Epithelial cell of esophagus (primary cell): ENCODE data around the gene TSGA10.

Experiments
- DNase-seq: peaks from one replicate; pipeline ENCODE4 v3.0.0; 2010; ENCODE audit warnings: low read depth
- H3K4me3 ChIP-seq: 2 replicates; pipeline ENCODE4 v1.5.1; 2011; ENCODE audit warnings: mild to moderate bottlenecking, low read length, control low read depth
- TF ChIP-seq, protein P1 (sequence below): IDR thresholded peaks from 2 replicates; pipeline ENCODE4 v1.5.1; 2011; ENCODE audit warnings: low read depth, mild to moderate bottlenecking, low read length, control low read depth, inconsistent platforms; ENCODE audit not compliant: insufficient read depth; ENCODE audit errors: missing control alignments

Gene TSGA10

GRCh38 chr2:98947554-98947953 lies 207.2 kb downstream of the TSGA10 start:
- no peak overlapping the region for H3K4me3 ChIP-seq
- TF ChIP-seq, protein P1, sequence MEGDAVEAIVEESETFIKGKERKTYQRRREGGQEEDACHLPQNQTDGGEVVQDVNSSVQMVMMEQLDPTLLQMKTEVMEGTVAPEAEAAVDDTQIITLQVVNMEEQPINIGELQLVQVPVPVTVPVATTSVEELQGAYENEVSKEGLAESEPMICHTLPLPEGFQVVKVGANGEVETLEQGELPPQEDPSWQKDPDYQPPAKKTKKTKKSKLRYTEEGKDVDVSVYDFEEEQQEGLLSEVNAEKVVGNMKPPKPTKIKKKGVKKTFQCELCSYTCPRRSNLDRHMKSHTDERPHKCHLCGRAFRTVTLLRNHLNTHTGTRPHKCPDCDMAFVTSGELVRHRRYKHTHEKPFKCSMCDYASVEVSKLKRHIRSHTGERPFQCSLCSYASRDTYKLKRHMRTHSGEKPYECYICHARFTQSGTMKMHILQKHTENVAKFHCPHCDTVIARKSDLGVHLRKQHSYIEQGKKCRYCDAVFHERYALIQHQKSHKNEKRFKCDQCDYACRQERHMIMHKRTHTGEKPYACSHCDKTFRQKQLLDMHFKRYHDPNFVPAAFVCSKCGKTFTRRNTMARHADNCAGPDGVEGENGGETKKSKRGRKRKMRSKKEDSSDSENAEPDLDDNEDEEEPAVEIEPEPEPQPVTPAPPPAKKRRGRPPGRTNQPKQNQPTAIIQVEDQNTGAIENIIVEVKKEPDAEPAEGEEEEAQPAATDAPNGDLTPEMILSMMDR: no peak
- no peak for DNase-seq
